ENCODE results near the gene CDKL4.
"Not testable (repeated sequence)": the region's sequence is repeated elsewhere in the genome, so short reads cannot be mapped to it uniquely, and the experiment has no call there.

CDKL4 gene

GRCh38 chr2:39228413-39229209 lies 15.2 kb downstream of the CDKL4 start:
- no peak for DNase-seq (ENCODE audit: low spot score)

DNA sequence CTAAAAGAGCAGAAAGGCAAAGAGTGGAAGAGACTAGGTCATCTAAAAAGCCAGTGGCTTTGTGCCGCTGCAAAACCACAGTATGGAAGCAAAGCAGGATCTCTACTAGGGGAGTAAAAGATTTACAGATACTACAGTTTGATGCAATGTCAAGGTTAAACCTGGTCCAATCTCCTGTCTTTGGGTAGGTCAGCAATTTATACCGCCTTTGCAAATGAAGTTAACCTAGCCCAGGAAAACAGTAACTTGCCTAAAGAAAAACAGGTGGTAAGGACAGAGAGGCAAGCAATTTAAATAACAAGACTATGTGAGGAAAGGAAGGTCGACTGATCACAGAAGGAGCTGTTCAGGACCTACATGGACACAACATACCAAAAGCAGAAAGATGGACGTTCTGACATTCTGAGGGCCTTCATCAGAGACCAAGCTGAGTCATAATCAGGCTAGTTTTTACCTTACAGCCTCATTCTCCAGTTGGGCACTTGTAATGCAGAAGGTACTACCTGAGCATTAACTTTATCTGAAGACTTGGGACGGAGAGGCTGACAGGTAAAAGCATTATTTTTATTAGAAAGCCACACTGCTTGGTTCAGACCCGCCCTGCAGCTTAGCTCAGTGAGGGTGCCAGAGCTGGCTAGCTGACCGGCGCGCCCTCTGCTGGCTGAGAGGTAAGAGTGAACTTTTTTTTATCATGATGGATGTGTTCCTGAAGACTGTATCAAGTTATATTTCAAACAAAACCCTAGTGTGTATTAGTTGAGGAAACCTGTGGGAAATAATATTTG lies 15.9 kb downstream of the CDKL4 start:
- peak; percentile 84 for DNase-seq (ENCODE audit: low spot score)

GRCh38 chr2:39225567-39225966 lies 18.2 kb downstream of the CDKL4 start:
- DNase-seq (ENCODE audit: low spot score), result no peak

DNA sequence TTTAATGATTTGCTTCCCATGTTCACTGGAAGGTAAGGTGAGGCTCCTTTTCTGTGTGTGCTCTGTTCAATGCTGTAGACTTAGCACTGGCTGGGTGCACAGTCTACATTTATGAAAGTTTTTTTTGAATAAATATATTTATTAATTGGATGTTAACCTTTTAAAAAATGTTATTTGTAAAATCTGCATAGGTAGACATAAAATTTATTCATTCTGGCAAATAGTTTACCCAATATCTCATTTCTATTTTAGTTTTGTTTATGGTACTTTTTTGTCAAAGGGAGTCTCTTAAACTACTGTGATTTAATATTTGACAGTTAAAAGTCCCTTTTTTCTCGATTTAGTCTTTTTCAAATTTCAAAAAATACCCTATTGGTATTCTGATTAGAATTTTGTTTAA lies 19.9 kb downstream of the CDKL4 start:
- DNase-seq (ENCODE audit: low spot score), result no peak

DNA sequence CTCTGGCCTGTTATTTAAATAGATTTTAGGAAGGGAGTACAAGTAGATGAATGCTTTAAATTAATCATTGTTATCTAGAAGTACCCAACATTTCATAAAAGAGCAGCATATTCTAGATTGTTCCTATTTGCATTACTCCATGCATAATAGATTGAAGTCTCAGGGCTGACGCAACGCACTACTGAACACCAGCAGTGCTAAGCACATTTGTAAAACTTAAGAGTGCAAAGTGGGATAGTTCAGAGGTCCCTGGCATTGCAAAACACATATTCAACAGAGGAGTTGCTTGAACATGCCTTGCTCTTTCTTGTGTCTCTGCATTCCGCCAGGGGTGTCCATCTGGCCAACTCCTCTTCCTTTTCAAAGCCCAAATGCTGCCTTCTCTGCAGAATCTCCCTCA lies 22.3 kb downstream of the CDKL4 start:
- DNase-seq (ENCODE audit: low spot score), result no peak

DNA sequence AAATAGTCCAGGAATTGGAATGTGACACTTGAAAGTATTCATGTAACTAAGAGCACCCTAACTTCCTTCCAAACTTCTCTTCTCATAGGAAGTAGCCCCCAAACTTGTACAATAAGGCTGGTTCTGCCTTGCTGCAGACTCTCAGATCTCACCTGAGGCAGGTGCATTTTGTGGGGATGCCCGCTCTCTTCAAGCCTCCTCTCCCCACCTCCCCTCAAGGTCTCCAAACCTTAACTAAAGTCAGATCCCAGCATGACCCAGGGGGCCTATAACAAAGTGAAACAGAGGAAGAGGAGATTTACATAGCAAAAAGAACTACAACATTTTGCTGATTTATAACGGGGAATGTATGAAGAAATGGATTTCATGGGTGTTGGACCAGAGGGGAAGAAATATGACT lies 23.6 kb downstream of the CDKL4 start:
- DNase-seq (ENCODE audit: low spot score), result no peak

GRCh38 chr2:39218391-39218790 lies 25.4 kb downstream of the CDKL4 start:
- no peak for DNase-seq (ENCODE audit: low spot score)

DNA sequence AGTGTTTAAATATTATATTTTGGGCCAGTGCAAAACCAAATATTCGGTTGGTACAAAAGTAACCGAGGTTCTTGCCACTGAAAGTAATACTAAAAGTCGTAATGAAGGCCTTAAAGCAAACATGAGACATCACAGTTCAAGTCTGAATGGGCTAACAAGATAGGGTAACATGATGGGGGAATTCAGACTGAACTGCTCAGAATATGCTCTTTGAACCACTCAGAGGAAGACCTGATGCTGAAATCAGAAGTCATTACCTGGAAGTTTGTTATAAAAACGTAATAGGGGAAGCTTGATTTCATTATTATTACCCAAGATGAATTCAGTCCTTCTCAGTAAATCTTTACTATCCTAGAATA lies 26.6 kb downstream of the CDKL4 start:
- DNase-seq (ENCODE audit: low spot score), result peak; percentile 67

DNA sequence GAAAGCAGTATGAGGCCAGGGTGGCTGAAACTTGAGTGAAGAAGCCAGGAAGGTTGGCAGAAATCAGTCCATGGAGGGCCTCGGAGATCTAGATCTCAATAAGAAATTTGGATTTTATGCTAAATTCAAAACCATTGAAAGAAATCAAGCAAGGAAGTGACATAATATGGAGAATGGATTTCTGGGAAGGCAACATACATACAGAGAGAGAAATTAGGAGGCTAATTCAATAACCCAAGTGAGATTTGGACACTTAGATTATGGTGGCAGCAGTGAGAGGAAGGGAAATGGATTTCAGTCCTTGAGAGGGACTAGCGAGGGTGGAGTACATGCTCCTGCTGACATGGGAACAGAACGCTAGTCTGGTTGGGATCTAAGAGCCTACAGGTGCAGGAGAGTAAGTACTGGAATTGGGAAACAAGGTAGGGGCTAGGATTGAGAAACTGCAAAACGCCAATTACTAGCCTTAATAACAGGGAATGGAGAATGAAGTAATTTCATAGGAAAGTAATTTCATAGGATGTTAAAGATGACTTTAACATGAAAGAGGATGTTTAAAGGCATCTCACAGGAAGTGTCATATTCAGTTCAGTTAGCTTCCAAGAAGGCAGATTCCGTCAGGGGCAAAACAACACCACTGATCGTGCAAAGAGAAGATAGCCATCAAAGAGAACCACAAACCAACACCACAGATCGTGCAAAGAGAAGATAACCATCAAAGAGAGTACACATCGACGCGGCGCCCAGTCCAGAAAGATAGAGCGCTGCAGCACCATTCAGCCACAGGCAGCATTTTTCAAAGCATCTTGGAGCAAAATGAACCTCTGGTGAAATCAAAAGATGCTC lies 27.2 kb downstream of the CDKL4 start:
- DNase-seq (ENCODE audit: low spot score), result peak; percentile 88

- peak; percentile 19 for DNase-seq (ENCODE audit: low spot score)
Observed at GRCh38 chr2:39215545-39215944, 28.2 kb downstream of the CDKL4 start.

DNA sequence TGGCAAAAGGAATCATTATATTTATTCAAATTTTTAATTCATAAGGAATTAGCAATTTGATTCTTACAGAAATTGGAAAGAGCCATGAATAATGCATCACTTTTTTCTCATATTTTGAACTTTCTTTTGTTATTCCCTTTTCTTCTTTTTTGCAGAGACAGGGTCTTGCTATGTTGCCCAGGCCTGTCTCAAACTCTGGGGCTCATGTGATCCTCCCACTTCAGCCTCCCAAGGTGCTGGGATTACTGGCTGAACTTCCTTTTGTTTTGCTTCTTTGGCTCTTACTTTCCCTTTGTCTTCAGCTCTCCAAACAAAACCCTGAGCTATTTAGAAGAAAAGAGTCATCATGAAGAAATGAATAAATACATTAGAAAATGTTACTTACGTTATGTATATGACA lies 30.8 kb downstream of the CDKL4 start:
- no peak for DNase-seq (ENCODE audit: low spot score)

DNA sequence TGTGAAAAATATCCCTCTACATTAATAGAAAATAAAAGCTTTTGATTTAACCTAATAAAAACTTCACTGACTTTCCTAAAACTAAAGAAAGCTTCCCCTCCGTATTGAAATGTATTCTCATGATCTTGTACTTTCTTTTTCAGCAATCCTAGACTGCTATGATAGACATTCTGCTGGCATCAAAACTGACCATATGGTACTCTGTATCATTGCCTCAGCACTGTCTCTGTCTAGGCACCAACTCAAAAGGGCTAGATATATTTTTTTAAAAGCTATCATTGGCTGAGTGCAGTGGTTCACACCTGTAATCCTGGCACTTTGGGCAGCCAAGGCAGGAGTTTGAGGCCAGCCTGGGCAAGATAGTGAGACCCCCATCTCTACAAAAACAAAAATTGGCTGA lies 32.9 kb downstream of the CDKL4 start:
- no peak for DNase-seq (ENCODE audit: low spot score)

DNA sequence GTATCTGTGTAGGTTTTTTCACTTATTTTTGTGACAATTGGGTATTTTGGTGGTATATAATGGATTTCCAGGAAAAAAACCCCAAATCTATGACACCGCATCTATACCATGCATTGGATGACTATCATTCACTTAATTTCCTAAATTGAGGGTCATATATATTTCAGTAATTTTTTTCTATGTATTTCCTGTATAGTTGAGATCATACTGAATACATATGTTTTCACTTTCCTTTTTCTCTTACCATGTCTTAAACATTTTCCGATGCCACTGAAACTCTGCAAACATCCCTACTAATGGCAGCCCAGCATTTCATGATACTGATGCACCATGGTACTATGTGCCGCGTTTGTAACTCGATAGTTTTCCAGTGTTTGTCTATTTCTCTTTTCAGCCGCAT lies 40.4 kb downstream of the CDKL4 start:
- DNase-seq (ENCODE audit: low spot score), result no peak

- no peak for DNase-seq (ENCODE audit: low spot score)
Observed at GRCh38 chr2:39202639-39203369, 41.0 kb downstream of the CDKL4 start.

DNA sequence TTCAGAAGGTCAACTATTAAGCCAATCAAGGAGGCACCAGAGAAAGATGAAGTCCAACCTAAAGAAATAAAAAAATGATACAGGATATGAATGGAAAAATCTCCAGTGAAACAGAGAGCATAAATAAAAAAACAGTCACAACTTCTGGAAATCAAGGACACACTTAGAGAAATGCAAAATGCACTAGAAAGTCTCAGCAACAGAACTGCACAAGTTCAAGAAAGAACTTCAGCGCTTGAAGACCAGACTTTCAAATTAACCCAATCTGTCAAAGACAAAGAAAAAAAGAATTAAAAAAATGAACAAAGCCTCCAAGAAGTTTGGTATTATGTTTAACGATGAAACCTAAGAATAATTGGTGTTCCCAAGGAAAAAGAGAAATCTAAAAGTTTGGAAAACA lies 46.8 kb downstream of the CDKL4 start:
- DNase-seq (ENCODE audit: low spot score), result not testable (repeated sequence)

GRCh38 chr2:39194686-39195085 lies 49.1 kb downstream of the CDKL4 start:
- no peak for DNase-seq (ENCODE audit: low spot score)

DNA sequence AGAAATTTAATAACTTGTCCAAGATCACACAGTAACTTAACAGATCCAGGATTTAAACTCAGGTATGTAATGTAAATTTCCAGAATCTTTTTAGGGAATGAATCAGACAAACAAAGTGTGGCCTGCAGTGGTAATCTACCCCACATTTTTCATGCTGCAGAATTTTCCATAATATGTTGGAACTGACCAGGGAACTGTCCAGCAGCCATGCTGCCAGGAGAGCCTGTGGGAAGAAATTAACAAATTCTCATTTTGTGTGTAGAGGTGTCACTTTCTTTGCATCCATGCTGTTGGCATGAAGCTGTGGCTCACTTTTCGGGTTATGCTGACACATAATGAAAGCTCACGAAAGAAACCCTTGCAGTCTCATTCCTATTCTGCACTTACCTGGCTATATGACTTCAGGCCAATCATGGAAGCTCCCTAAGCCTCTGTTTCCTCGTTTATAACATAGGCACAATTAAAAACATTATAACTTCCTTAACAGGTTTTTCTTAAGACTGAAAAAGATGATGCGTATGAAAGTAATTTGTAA lies 54.7 kb downstream of the CDKL4 start:
- no peak for DNase-seq (ENCODE audit: low spot score)

DNA sequence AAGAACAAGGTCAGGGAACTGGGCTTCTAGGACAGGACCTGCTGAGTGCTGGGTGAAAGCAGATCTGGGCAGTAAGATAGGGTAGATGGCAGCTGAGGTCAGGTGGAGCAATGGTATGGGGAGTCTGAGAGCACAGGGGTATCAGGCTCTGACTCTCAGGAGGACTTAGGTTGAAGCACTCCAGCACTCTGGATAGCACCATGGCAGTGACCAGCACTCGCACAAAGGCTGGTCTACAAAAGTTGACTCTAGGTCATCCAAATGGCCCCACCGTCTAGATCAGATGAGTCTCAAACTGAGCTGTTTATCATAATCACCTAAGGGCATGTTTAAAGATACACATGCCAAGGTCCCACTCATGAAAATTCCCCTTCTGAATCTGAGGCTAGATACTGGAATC lies 60.1 kb downstream of the CDKL4 start:
- DNase-seq (ENCODE audit: low spot score), result no peak

DNA sequence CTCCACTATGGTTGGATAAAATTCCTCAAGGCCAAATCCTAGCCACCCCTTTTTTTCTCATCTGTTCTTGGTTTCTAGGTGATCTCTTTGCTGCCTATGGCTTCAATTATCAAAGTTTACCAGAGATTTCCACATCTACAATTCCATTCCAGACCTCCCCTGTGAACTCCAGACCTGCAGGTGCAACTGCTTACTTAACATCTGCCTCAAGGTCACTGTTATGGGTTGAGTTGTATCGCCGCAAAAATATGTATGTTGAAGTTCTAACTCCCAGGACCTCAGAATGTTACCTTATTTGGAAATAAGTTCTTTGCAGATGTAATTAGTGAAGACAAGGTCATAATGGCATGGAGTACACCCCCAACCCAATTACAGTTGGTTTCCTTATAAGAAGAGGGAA lies 62.5 kb downstream of the CDKL4 start:
- DNase-seq (ENCODE audit: low spot score), result no peak

DNA sequence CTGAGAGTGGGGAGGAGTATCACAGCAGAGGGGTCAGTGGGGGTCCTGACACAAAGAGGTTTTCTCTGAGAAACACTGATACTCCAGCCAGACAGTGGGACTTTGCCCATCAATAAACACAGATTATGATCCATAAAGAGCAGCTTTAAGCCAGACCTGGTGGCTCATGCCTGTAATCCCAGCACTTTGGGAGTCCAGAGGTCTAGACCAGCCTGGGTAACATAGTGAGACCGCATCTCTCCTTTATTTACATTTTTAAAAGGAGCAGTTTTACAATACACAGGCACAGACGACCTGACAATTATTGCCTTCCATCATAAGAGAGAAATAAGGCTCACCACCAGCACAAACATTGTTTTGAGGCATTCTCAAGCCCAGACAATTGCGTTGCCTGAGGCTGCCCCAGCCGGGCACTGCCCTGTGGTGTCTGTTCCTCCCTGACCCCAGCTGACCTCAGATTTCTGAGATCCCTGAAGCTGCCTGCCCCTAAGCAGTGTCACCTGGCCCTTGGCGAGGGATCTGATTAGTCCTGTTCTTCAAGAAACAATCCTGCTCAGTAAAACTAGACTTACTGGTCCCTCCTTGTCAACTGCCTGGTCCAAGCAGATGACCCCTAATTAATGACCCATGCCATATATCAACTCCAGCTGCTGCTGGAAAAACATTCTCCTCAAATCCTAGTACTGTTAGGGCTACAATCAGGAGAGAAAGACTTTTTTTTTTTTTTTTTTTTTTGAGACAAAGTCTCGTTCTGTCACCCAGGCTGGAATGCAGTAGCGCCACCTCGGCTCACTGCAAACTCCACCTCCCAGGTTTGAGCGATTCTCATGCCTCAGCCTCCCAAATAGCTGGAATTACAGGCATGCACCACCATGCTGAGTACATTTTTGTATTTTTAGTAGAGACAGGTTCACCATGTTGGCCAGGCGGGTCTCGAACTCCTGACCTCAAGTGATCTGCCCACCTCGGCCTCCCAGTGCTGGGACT lies 63.5 kb downstream of the CDKL4 start:
- DNase-seq (ENCODE audit: low spot score), result no peak

DNA sequence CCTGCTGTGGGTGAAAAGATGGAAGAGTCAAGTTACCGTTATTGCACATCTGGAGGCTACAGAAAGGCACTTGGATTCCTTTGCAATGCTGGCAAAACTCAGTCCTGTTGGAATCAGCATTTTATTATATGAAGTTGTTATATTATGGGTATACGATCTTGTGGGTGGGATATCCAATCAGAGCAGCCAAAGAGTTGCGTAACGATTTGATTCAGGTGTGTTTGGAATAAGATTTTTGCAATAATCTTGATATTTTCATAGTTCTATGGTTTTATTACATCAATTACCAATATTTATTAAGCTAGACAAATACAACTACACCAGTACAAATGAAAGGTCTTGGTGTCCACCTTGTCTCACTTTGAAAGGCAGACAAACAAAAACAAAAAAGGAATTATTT lies 65.0 kb downstream of the CDKL4 start:
- DNase-seq (ENCODE audit: low spot score), result no peak

All from CD4-positive, alpha-beta T cell treated with Interleukin-15 for 4 hours (primary cell).